HEK293T (cell line): ENCODE data around the gene SHISA2.

Experiments
- CTCF ChIA-PET: fragments of 350-600 bp; formaldehyde crosslinking; extraction: SDS; loops from one replicate; lab custom pipeline; 2021; ENCODE audit warnings: antibody characterized with exemption, inconsistent platforms; lab: Yijun Ruan, JAX
- POLR2A ChIA-PET: fragments of 350-600 bp; formaldehyde crosslinking; extraction: SDS; loops from one replicate; lab custom pipeline; 2020; ENCODE audit warnings: antibody characterized with exemption, inconsistent platforms; lab: Yijun Ruan, JAX
- DNase-seq: peaks from one replicate; pipeline ENCODE4 v3.0.0; 2012; ENCODE audit warnings: mixed read lengths; ENCODE audit errors: extremely low spot score
- ARNT ChIP-seq: fragments of 450-650 bp; IDR thresholded peaks from 2 replicates; pipeline ENCODE4 v1.6.1; 2017; ENCODE audit warnings: mild to moderate bottlenecking
- BHLHE40 ChIP-seq: fragments of 450-650 bp; IDR thresholded peaks from 2 replicates; pipeline ENCODE4 v1.6.1; 2016; ENCODE audit warnings: mild to moderate bottlenecking, moderate library complexity, borderline replicate concordance
- ELF4 ChIP-seq: fragments of 450-650 bp; IDR thresholded peaks from 2 replicates; pipeline ENCODE4 v1.6.1; 2017; ENCODE audit warnings: antibody characterized with exemption
- FOXA1 ChIP-seq: fragments of 450-650 bp; IDR thresholded peaks from 2 replicates; pipeline ENCODE4 v1.6.1; 2016; ENCODE audit warnings: mild to moderate bottlenecking
- FOXK2 ChIP-seq: fragments of 450-650 bp; IDR thresholded peaks from 2 replicates; pipeline ENCODE4 v1.6.1; 2016; ENCODE audit warnings: mild to moderate bottlenecking
- FOXM1 ChIP-seq: fragments of 450-650 bp; IDR thresholded peaks from 2 replicates; pipeline ENCODE4 v1.6.1; 2017; ENCODE audit warnings: mild to moderate bottlenecking, borderline replicate concordance
- HDGF ChIP-seq: fragments of 450-650 bp; IDR thresholded peaks from 2 replicates; pipeline ENCODE4 v1.6.1; 2017; ENCODE audit warnings: antibody characterized with exemption, borderline replicate concordance
- L3MBTL2 ChIP-seq: fragments of 450-650 bp; conservative IDR thresholded peaks from 2 replicates; pipeline ENCODE4 v1.6.1; 2016; ENCODE audit warnings: mild to moderate bottlenecking
- LEF1 ChIP-seq: fragments of 450-650 bp; IDR thresholded peaks from 2 replicates; pipeline ENCODE4 v1.6.1; 2017; ENCODE audit warnings: mild to moderate bottlenecking, borderline replicate concordance
- NFRKB ChIP-seq: fragments of 450-650 bp; IDR thresholded peaks from 2 replicates; pipeline ENCODE4 v1.6.1; 2016; ENCODE audit warnings: mild to moderate bottlenecking, moderate library complexity
- SP1 ChIP-seq: fragments of 450-650 bp; IDR thresholded peaks from 2 replicates; pipeline ENCODE4 v1.6.1; 2017
- TARDBP ChIP-seq: fragments of 450-650 bp; IDR thresholded peaks from 2 replicates; pipeline ENCODE4 v1.6.1; 2016
- ZNF384 ChIP-seq: fragments of 450-650 bp; IDR thresholded peaks from 2 replicates; pipeline ENCODE4 v1.6.1; 2016

SHISA2 gene

DNA sequence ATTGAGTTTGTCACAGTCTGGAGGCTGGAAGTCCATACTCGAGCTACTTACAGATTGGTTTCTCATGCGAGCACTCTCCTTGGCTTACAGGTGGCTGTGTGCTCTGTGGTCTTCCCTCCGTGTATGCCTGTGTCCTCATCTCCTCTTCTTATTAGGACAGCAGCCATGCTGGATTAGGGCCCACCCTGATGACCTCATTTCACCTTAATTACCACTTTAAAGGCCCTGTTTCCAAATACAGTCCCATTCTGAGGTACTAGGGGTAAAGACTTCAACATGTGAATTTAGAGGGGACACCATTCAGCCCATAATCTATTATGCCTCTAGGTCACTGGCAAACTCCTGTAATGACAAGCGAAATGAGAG is 40.6 kb downstream of the SHISA2 start:
- TF ChIP-seq ARNT = no peak
- TF ChIP-seq SP1 = no peak
- no peak for TF ChIP-seq TARDBP
- TF ChIP-seq FOXM1 = no peak
- no peak for TF ChIP-seq FOXK2
- TF ChIP-seq NFRKB = no peak
- TF ChIP-seq ELF4 = no peak
- no peak for TF ChIP-seq LEF1
- DNase-seq = no peak
- CTCF ChIA-PET = no interaction called here
- POLR2A ChIA-PET = no interaction called here

- TF ChIP-seq ARNT (no peak), L3MBTL2 (no peak), HDGF (no peak), FOXM1 (no peak), ZNF384 (no peak)
- ChIA-PET CTCF (no interaction called here), POLR2A (no interaction called here)
- no peak for DNase-seq
Measured at GRCh38 chr13:26010487-26011207, 41.2 kb downstream of the SHISA2 start.

- TF ChIP-seq L3MBTL2 = no peak
- TF ChIP-seq SP1 = no peak
- TF ChIP-seq FOXA1 = no peak
- TF ChIP-seq NFRKB = no peak
- TF ChIP-seq ZNF384 = no peak
- no peak for TF ChIP-seq LEF1
- TF ChIP-seq HDGF = no peak
- TF ChIP-seq BHLHE40 = no peak
- no peak for DNase-seq
- ChIA-PET POLR2A (no interaction called here), CTCF (no interaction called here)
Measured at GRCh38 chr13:26007261-26008125, 44.3 kb downstream of the SHISA2 start.
